ENCODE results near the gene ARID3C. TPM values are rescaled to one million over a fixed set of nuclear protein-coding genes. Genes with fewer than 3 reads are reported as not detected.

The ARID3C gene
- total and polyA plus RNA-seq, 4 experiments from 2014 or later: not detected

- Histone ChIP-seq H3K36me3 (ENCODE audit: insufficient read depth, low read length) (peaks cover 35% of the 10 kb centered on the region), H3K4me3 (ENCODE audit: low read length in 2 of 2) (no peak overlapping the region), H3K9me3 (ENCODE audit: control insufficient read depth in 1 of 2, low read length in 2 of 2) (no peaks in the 10 kb centered on the region), H3K4me1 (ENCODE audit: insufficient read depth, low read length) (peaks cover 39% of the 10 kb centered on the region), H3K27ac (ENCODE audit: low read depth, low read length) (peak overlapping the region; percentile 16), H3K27me3 (ENCODE audit: insufficient read depth, low read length) (no peaks in the 10 kb centered on the region)
- intact Hi-C loops (cut with micrococcal nuclease): no loop called here
- H3K27me3 Mint-ChIP-seq: no peaks in the 10 kb centered on the region
- no peak for DNase-seq
- ChIA-PET POLR2A (ENCODE audit: partially characterized antibody) (interaction anchor here (18.7 to 22.1 kb wide), 2 partner anchors 7 to 9 kb away, joined by 484 read pairs; partner anchors contain the start of genes CCL27, GALT, IL11RA and SIGMAR1), CTCF (ENCODE audit: partially characterized antibody) (no interaction called here)
- H3K4me3 Mint-ChIP-seq: peak overlapping the region in 5 of 8 donors; percentile 5 to 81 (median 12)
- no peaks in the 10 kb centered on the region for H3K9me3 Mint-ChIP-seq
- peaks cover 35 to 59% (median 40%) of the 10 kb centered on the region in 4 donors for H3K4me1 Mint-ChIP-seq
- peaks cover 34 to 46% of the 10 kb centered on the region in 2 donors for H3K36me3 Mint-ChIP-seq
- H3K27ac Mint-ChIP-seq: peak overlapping the region in 6 of 7 donors; percentile 12 to 93 (median 80)
These were observed 23.7 kb upstream of the ARID3C start for GRCh38 chr9:34652602-34653000.

- Histone ChIP-seq H3K27ac (ENCODE audit: low read depth, low read length) (peak within 1 kb of the TSS; percentile 16), H3K4me3 (ENCODE audit: low read length in 2 of 2) (no peak within 1 kb of the TSS), H3K27me3 (ENCODE audit: insufficient read depth, low read length) (no peaks in the 10 kb centered on the region), H3K9me3 (ENCODE audit: control insufficient read depth in 1 of 2, low read length in 2 of 2) (no peaks in the 10 kb centered on the region), H3K36me3 (ENCODE audit: insufficient read depth, low read length) (peaks cover 35% of the 10 kb centered on the region), H3K4me1 (ENCODE audit: insufficient read depth, low read length) (peaks cover 43% of the 10 kb centered on the region)
- CTCF ChIA-PET (ENCODE audit: partially characterized antibody): interaction anchor here (9.6 to 12.6 kb wide), 2 partner anchors 11 to 16 kb away, joined by 168 to 191 read pairs; partner anchors contain the start of genes CCL27 and SIGMAR1
- Mint-ChIP-seq H3K4me1 (peaks cover 40 to 65% (median 43%) of the 10 kb centered on the region in 4 donors), H3K27ac (peak within 1 kb of the TSS; percentile 70 to 93 (median 84)), H3K27me3 (no peaks in the 10 kb centered on the region), H3K36me3 (peaks cover 37 to 52% of the 10 kb centered on the region in 2 donors), H3K4me3 (peak within 1 kb of the TSS in 5 of 8 donors; percentile 5 to 81 (median 12)), H3K9me3 (no peaks in the 10 kb centered on the region)
- DNase-seq: peak in 1 of 5 donors; percentile 67
- intact Hi-C loops (cut with micrococcal nuclease): no loop called here
- POLR2A ChIA-PET (ENCODE audit: partially characterized antibody): interaction anchor here (18.7 to 22.1 kb wide), 2 partner anchors 8 to 9 kb away, joined by 484 read pairs; partner anchors contain the start of genes CCL27, GALT, IL11RA and SIGMAR1
These were observed 23.2 kb upstream of the ARID3C start, which contains the start of gene IL11RA for GRCh38 chr9:34651876-34652601. IL11RA (plus strand) TSS chr9:34652185; CDS start chr9:34655218, 3,033 bp downstream.

GRCh38 chr9:34651321-34651720 lies 22.5 kb upstream of the ARID3C start:
- POLR2A ChIA-PET (ENCODE audit: partially characterized antibody): interaction anchor here (18.7 to 22.1 kb wide), 2 partner anchors 8 kb away, joined by 484 read pairs; partner anchors contain the start of genes CCL27, GALT, IL11RA and SIGMAR1
- peaks cover 39 to 72% (median 46%) of the 10 kb centered on the region in 4 donors for H3K4me1 Mint-ChIP-seq

DNA sequence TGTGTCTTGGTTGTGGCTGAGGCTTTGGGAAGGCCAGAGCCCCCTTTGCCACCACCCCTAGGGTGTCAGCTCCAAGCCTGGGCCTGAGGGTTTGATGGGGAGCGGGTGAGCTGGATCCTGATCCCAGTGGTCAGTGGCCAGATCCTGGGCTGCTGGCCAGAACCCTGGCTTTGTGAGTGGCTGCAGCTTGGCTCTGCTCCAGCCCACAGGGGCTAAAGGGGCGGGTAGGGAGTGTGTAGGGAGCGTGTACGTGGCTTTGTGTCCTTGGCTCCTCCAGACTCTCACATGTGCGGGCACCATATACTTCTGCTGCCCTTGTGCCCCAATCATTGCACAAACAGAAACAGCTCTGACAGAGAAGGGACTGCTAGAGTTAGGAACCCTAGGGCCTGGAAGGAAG lies 21.9 kb upstream of the ARID3C start:
- POLR2A ChIA-PET (ENCODE audit: partially characterized antibody): interaction anchor here (18.7 to 22.1 kb wide), 2 partner anchors 7 to 9 kb away, joined by 484 read pairs; partner anchors contain the start of genes CCL27, GALT, IL11RA and SIGMAR1
- H3K4me1 ChIP-seq (ENCODE audit: insufficient read depth, low read length): peaks cover 49% of the 10 kb centered on the region
- Mint-ChIP-seq H3K27ac (peak overlapping the region in 4 of 7 donors; percentile 14 to 70 (median 48)), H3K36me3 (peaks cover 37 to 57% of the 10 kb centered on the region in 2 donors), H3K27me3 (no peaks in the 10 kb centered on the region), H3K4me1 (peaks cover 42 to 77% (median 50%) of the 10 kb centered on the region in 4 donors), H3K9me3 (no peaks in the 10 kb centered on the region), H3K4me3 (no peak overlapping the region)
- no peak for DNase-seq
- intact Hi-C loops (cut with micrococcal nuclease): no loop called here
- no peak overlapping the region for H3K27ac ChIP-seq (ENCODE audit: low read depth, low read length)
- peaks cover 35% of the 10 kb centered on the region for H3K36me3 ChIP-seq (ENCODE audit: insufficient read depth, low read length)
- CTCF ChIA-PET (ENCODE audit: partially characterized antibody): interaction anchor here (9.6 to 12.6 kb wide), 2 partner anchors 12 to 15 kb away, joined by 168 to 191 read pairs; partner anchors contain the start of genes CCL27 and SIGMAR1
- no peak overlapping the region for H3K4me3 ChIP-seq (ENCODE audit: low read length in 2 of 2)
- H3K9me3 ChIP-seq (ENCODE audit: control insufficient read depth in 1 of 2, low read length in 2 of 2): no peaks in the 10 kb centered on the region
- no peaks in the 10 kb centered on the region for H3K27me3 ChIP-seq (ENCODE audit: insufficient read depth, low read length)

More at GRCh38 chr9:34651321-34651720, 22.5 kb upstream of the ARID3C start:
- Mint-ChIP-seq H3K27me3 (no peaks in the 10 kb centered on the region), H3K27ac (peak overlapping the region in 5 of 7 donors; percentile 22 to 84 (median 51)), H3K9me3 (no peaks in the 10 kb centered on the region), H3K36me3 (peaks cover 37 to 58% of the 10 kb centered on the region in 2 donors), H3K4me3 (no peak overlapping the region)
- Histone ChIP-seq H3K4me1 (ENCODE audit: insufficient read depth, low read length) (peaks cover 44% of the 10 kb centered on the region), H3K27me3 (ENCODE audit: insufficient read depth, low read length) (no peaks in the 10 kb centered on the region), H3K9me3 (ENCODE audit: control insufficient read depth in 1 of 2, low read length in 2 of 2) (no peaks in the 10 kb centered on the region), H3K27ac (ENCODE audit: low read depth, low read length) (no peak overlapping the region), H3K4me3 (ENCODE audit: low read length in 2 of 2) (no peak overlapping the region), H3K36me3 (ENCODE audit: insufficient read depth, low read length) (peaks cover 35% of the 10 kb centered on the region)
- intact Hi-C loops (cut with micrococcal nuclease): no loop called here
- CTCF ChIA-PET (ENCODE audit: partially characterized antibody): interaction anchor here (9.6 to 12.6 kb wide), 2 partner anchors 11 to 16 kb away, joined by 168 to 191 read pairs; partner anchors contain the start of genes CCL27 and SIGMAR1
- DNase-seq: no peak

GRCh38 chr9:34648673-34649072 lies 19.8 kb upstream of the ARID3C start:
- intact Hi-C loops (cut with micrococcal nuclease): loop anchor here (5.0 kb wide), 1 partner anchor 36 kb away; the partner anchor contains the start of gene RPP25L
- Histone ChIP-seq H3K27ac (ENCODE audit: low read depth, low read length) (no peak overlapping the region), H3K36me3 (ENCODE audit: insufficient read depth, low read length) (peaks cover 35% of the 10 kb centered on the region), H3K4me3 (ENCODE audit: low read length in 2 of 2) (peak overlapping the region in 1 of 2 donors; percentile 87), H3K27me3 (ENCODE audit: insufficient read depth, low read length) (no peaks in the 10 kb centered on the region), H3K9me3 (ENCODE audit: control insufficient read depth in 1 of 2, low read length in 2 of 2) (no peaks in the 10 kb centered on the region), H3K4me1 (ENCODE audit: insufficient read depth, low read length) (peaks cover 50% of the 10 kb centered on the region)
- POLR2A ChIA-PET (ENCODE audit: partially characterized antibody): interaction anchor here (3.2 to 22.1 kb wide), 3 partner anchors 11 to 54 kb away, joined by 10 to 484 read pairs (median 193); partner anchors contain the start of genes CCL27, IL11RA and SIGMAR1
- peak overlapping the region in 4 of 7 donors; percentile 62 to 92 (median 74) for H3K27ac Mint-ChIP-seq
- DNase-seq: no peak
- H3K4me3 Mint-ChIP-seq: peak overlapping the region in 7 of 8 donors; percentile 58 to 95 (median 70)
- no peaks in the 10 kb centered on the region for H3K27me3 Mint-ChIP-seq
- no peaks in the 10 kb centered on the region for H3K9me3 Mint-ChIP-seq
- peaks cover 36 to 69% (median 45%) of the 10 kb centered on the region in 4 donors for H3K4me1 Mint-ChIP-seq
- CTCF ChIA-PET (ENCODE audit: partially characterized antibody): interaction anchor here (4.8 to 12.6 kb wide), 3 partner anchors 13 to 52 kb away, joined by 60 to 191 read pairs (median 168); partner anchors contain the start of genes CCL27 and SIGMAR1
- H3K36me3 Mint-ChIP-seq: peaks cover 37 to 54% of the 10 kb centered on the region in 2 donors

GRCh38 chr9:34647651-34648050 lies 18.8 kb upstream of the ARID3C start:
- H3K4me1 Mint-ChIP-seq: peaks cover 29 to 61% (median 39%) of the 10 kb centered on the region in 4 donors
- H3K4me3 ChIP-seq (ENCODE audit: low read length in 2 of 2): peak overlapping the region; percentile 83 to 87
- DNase-seq: peak in 2 of 5 donors; percentile 20 to 53
- peak overlapping the region; percentile 84 for H3K27ac ChIP-seq (ENCODE audit: low read depth, low read length)
- peak overlapping the region; percentile 93 to 97 (median 95) for H3K4me3 Mint-ChIP-seq
- peak overlapping the region; percentile 89 to 96 (median 93) for H3K27ac Mint-ChIP-seq
- H3K36me3 ChIP-seq (ENCODE audit: insufficient read depth, low read length): peaks cover 35% of the 10 kb centered on the region
- H3K9me3 Mint-ChIP-seq: no peaks in the 10 kb centered on the region
- no peaks in the 10 kb centered on the region for H3K27me3 Mint-ChIP-seq
- CTCF ChIA-PET (ENCODE audit: partially characterized antibody): interaction anchor here (0.8 to 12.6 kb wide), 8 partner anchors 10 to 53 kb away, joined by 4 to 191 read pairs (median 14); partner anchors contain the start of genes ARID3C, CCL27, DCTN3 and SIGMAR1
- H3K4me1 ChIP-seq (ENCODE audit: insufficient read depth, low read length): peaks cover 40% of the 10 kb centered on the region
- H3K36me3 Mint-ChIP-seq: peaks cover 37 to 54% of the 10 kb centered on the region in 2 donors
- no peaks in the 10 kb centered on the region for H3K27me3 ChIP-seq (ENCODE audit: insufficient read depth, low read length)
- H3K9me3 ChIP-seq (ENCODE audit: control insufficient read depth in 1 of 2, low read length in 2 of 2): no peaks in the 10 kb centered on the region
- intact Hi-C loops (cut with micrococcal nuclease): loop anchor here (5.0 kb wide), 1 partner anchor 35 kb away; the partner anchor contains the start of gene RPP25L
- POLR2A ChIA-PET (ENCODE audit: partially characterized antibody): interaction anchor here (1.8 to 22.1 kb wide), 6 partner anchors 12 to 55 kb away, joined by 6 to 484 read pairs (median 20); partner anchors contain the start of genes CCL27, DCTN3, IL11RA and RPP25L

Measured in CD4-positive, alpha-beta memory T cell (primary cell).